ENCODE data around the gene ZYX. TPM values are rescaled to one million over a fixed set of nuclear protein-coding genes. Genes with fewer than 3 reads are reported as not detected.
A peak's percentile ranks its signal among the peaks of the same experiment; 100 is the strongest.

ZYX gene
- total and polyA plus RNA-seq, 9 of the 15 experiments (the other 6 are each of a cell fraction or from before 2014, with no cell fraction given) = 1.8 to 130 (median 15.7) TPM

GRCh38 chr7:143381427-143382125 is 431 bp downstream of the ZYX start (continued):
- 0 out of 2 replicates have a peak, but pooled peaks have one; percentile 59 for TF ChIP-seq HIVEP1 (CRISPR knock-in tag; IDR thresholded peaks at IDR 0.05)
- no peak for TF ChIP-seq SLC30A9 (CRISPR knock-in tag; IDR thresholded peaks at IDR 0.05)
- TF ChIP-seq RBM39 (optimal IDR thresholded peaks at IDR 0.05; ENCODE audit: low read depth, low read length) = no peak
- no peak for TF ChIP-seq ZNF197 (CRISPR knock-in tag; IDR thresholded peaks at IDR 0.05; ENCODE audit: low read depth)
- peak; percentile 88 for TF ChIP-seq RBFOX2 (IDR thresholded peaks at IDR 0.05; ENCODE audit: low read depth, low read length)
- no peak for TF ChIP-seq CHCHD3 (CRISPR knock-in tag; IDR thresholded peaks at IDR 0.05)
- TF ChIP-seq ZNF143 (CRISPR knock-in tag; IDR thresholded peaks at IDR 0.05) = peak; percentile 17; the same call in 1 of the 2 replicates
- TF ChIP-seq, protein P1, sequence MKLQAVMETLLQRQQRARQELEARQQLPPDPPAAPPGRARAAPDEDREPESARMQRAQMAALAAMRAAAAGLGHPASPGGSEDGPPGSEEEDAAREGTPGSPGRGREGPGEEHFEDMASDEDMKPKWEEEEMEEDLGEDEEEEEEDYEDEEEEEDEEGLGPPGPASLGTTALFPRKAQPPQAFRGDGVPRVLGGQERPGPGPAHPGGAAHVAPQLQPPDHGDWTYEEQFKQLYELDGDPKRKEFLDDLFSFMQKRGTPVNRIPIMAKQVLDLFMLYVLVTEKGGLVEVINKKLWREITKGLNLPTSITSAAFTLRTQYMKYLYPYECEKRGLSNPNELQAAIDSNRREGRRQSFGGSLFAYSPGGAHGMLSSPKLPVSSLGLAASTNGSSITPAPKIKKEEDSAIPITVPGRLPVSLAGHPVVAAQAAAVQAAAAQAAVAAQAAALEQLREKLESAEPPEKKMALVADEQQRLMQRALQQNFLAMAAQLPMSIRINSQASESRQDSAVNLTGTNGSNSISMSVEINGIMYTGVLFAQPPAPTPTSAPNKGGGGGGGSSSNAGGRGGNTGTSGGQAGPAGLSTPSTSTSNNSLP (IDR thresholded peaks at IDR 0.05; ENCODE audit: borderline replicate concordance, low read depth, low read length) = no peak
- no peak for TF ChIP-seq RNF2 (IDR thresholded peaks at IDR 0.05)
- TF ChIP-seq ATF7 (IDR thresholded peaks at IDR 0.05) = peak; percentile 34; the same call in 1 of the 2 replicates
- peak; percentile 23; the same call in 1 of the 2 replicates for TF ChIP-seq ELF2 (CRISPR knock-in tag; IDR thresholded peaks at IDR 0.05)
- no peak for TF ChIP-seq KHSRP (IDR thresholded peaks at IDR 0.05)
- TF ChIP-seq NR3C1 (CRISPR knock-in tag; IDR thresholded peaks at IDR 0.05) = no peak
- TF ChIP-seq, protein P2, sequence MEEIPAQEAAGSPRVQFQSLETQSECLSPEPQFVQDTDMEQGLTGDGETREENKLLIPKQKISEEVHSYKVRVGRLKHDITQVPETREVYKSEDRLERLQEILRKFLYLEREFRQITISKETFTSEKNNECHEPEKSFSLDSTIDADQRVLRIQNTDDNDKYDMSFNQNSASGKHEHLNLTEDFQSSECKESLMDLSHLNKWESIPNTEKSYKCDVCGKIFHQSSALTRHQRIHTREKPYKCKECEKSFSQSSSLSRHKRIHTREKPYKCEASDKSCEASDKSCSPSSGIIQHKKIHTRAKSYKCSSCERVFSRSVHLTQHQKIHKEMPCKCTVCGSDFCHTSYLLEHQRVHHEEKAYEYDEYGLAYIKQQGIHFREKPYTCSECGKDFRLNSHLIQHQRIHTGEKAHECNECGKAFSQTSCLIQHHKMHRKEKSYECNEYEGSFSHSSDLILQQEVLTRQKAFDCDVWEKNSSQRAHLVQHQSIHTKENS (CRISPR knock-in tag; IDR thresholded peaks at IDR 0.05) = no peak
- TF ChIP-seq, protein P3, sequence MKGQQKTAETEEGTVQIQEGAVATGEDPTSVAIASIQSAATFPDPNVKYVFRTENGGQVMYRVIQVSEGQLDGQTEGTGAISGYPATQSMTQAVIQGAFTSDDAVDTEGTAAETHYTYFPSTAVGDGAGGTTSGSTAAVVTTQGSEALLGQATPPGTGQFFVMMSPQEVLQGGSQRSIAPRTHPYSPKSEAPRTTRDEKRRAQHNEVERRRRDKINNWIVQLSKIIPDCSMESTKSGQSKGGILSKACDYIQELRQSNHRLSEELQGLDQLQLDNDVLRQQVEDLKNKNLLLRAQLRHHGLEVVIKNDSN (CRISPR knock-in tag; IDR thresholded peaks at IDR 0.05) = no peak
- TF ChIP-seq KDM4B (IDR thresholded peaks at IDR 0.05; ENCODE audit: borderline replicate concordance in 2 of 2, low read depth in 1 of 2) = no peak

Data from K562 (cell line).